Activated B cell treated with CpG ODN at 0.5 μM for 24 hours (primary cell): Measurements from ENCODE around the gene HTD2. TPM values are rescaled to one million over a fixed set of nuclear protein-coding genes. Genes with fewer than 3 reads are reported as not detected.
A peak's percentile ranks its signal among the peaks of the same experiment; 100 is the strongest.
"Not testable (repeated sequence)": the region's sequence is repeated elsewhere in the genome, so short reads cannot be mapped to it uniquely, and the experiment has no call there.

Source experiments
- ATAC-seq: fragments of 200-7000 bp; cut with Tn5 transposase; one replicate; pipeline ENCODE4 v1.10.0; 2021; ENCODE audit warnings: low read depth, mild to moderate bottlenecking, moderate library complexity
- CTCF ChIA-PET: fragments of 350-600 bp; sonication (Branson Sonifier 250); formaldehyde crosslinking; loops from one replicate; lab custom pipeline; 2021; ENCODE audit warnings: antibody characterized with exemption; lab: Charles Lee
- POLR2A ChIA-PET: fragments of 350-600 bp; sonication (Branson Sonifier 250); formaldehyde crosslinking; loops from one replicate; lab custom pipeline; 2021; ENCODE audit warnings: antibody characterized with exemption; lab: Charles Lee
- DNase-seq: peaks from one replicate; pipeline ENCODE4 v3.0.0; 2022
- H3K27ac Mint-ChIP-seq: one replicate; pipeline ENCODE4 v1.8.0; 2020; ENCODE audit warnings: mixed read lengths
- H3K27me3 Mint-ChIP-seq: one replicate; pipeline ENCODE4 v1.8.0; 2021; ENCODE audit warnings: mixed read lengths
- H3K36me3 Mint-ChIP-seq: one replicate; pipeline ENCODE4 v1.8.0; 2021; ENCODE audit warnings: low read depth, mixed read lengths
- H3K4me1 Mint-ChIP-seq: one replicate; pipeline ENCODE4 v1.8.0; 2021; ENCODE audit warnings: mixed read lengths
- H3K4me3 Mint-ChIP-seq: one replicate; pipeline ENCODE4 v1.8.0; 2020; ENCODE audit warnings: mild to moderate bottlenecking, mixed read lengths
- H3K9me3 Mint-ChIP-seq: one replicate; pipeline ENCODE4 v1.8.0; 2020; ENCODE audit warnings: mixed read lengths
- CTCF ChIP-seq: fragments of 200-600 bp; IDR thresholded peaks from one replicate; pipeline ENCODE4 v1.8.0; 2022; ENCODE audit warnings: antibody characterized with exemption, mild to moderate bottlenecking
- intact Hi-C: fragments of 100-400 bp; cut with micrococcal nuclease; formaldehyde crosslinking; loops from one replicate; pipeline ENCODE4 v1.15.1; 2024
- total RNA-seq: library from RNA; stranded (reverse); gene quantifications from 2 replicates; pipeline ENCODE4 v1.2.3, GENCODE V29; 2022

The HTD2 gene
- total RNA-seq, 1 donor from 2014 or later = 11.4 TPM

GRCh38 chr3:58336135-58336882 is 30.0 kb downstream of the HTD2 start:
- ChIA-PET POLR2A (interaction anchor here (0.6 to 15.4 kb wide), 8 partner anchors 8 to 149 kb away, joined by 4 to 565 read pairs (median 6); no protein-coding TSS in a partner anchor), CTCF (interaction anchor here (1.0 to 10.2 kb wide), 6 partner anchors 13 to 80 kb away, joined by 3 to 125 read pairs (median 8); partner anchors contain the start of genes HTD2 and RPP14)
- H3K27ac Mint-ChIP-seq = peak overlapping the region; percentile 99
- no peaks in the 10 kb centered on the region for H3K27me3 Mint-ChIP-seq
- intact Hi-C loops = no loop called here
- DNase-seq (no peak), ATAC-seq (no peak)
- TF ChIP-seq CTCF = no peak
- H3K4me1 Mint-ChIP-seq = peaks cover 80% of the 10 kb centered on the region
- peaks cover 31% of the 10 kb centered on the region for H3K36me3 Mint-ChIP-seq
- H3K4me3 Mint-ChIP-seq = peak overlapping the region; percentile 45
- no peaks in the 10 kb centered on the region for H3K9me3 Mint-ChIP-seq

GRCh38 chr3:58337190-58337589 is 30.9 kb downstream of the HTD2 start:
- peak overlapping the region; percentile 99 for H3K27ac Mint-ChIP-seq
- H3K27me3 Mint-ChIP-seq = no peaks in the 10 kb centered on the region
- peaks cover 35% of the 10 kb centered on the region for H3K36me3 Mint-ChIP-seq
- no peaks in the 10 kb centered on the region for H3K9me3 Mint-ChIP-seq
- H3K4me3 Mint-ChIP-seq = no peak overlapping the region
- ATAC-seq (no peak), DNase-seq (no peak)
- ChIA-PET CTCF (interaction anchor here (1.0 to 10.2 kb wide), 4 partner anchors 12 to 78 kb away, joined by 4 to 125 read pairs (median 10); no protein-coding TSS in a partner anchor), POLR2A (interaction anchor here (0.6 to 15.4 kb wide), 4 partner anchors 9 to 141 kb away, joined by 4 to 565 read pairs (median 9); no protein-coding TSS in a partner anchor)
- H3K4me1 Mint-ChIP-seq = peaks cover 83% of the 10 kb centered on the region
- intact Hi-C loops = no loop called here
- TF ChIP-seq CTCF = no peak

- intact Hi-C loops = loop anchor here (1.0 kb wide), 1 partner anchor 10 kb away; no protein-coding TSS in a partner anchor
- H3K36me3 Mint-ChIP-seq = peaks cover 43% of the 10 kb centered on the region
- CTCF ChIA-PET = interaction anchor here (1.1 to 10.2 kb wide), 2 partner anchors 10 to 16 kb away, joined by 7 to 125 read pairs; no protein-coding TSS in a partner anchor
- H3K27me3 Mint-ChIP-seq, DNase-seq, H3K9me3 Mint-ChIP-seq: not testable (repeated sequence)
- peaks cover 94% of the 10 kb centered on the region for H3K4me1 Mint-ChIP-seq
- POLR2A ChIA-PET = interaction anchor here (0.7 to 15.4 kb wide), 5 partner anchors 13 to 143 kb away, joined by 3 to 565 read pairs (median 4); no protein-coding TSS in a partner anchor
- peak overlapping the region; percentile 69 for H3K4me3 Mint-ChIP-seq
- H3K27ac Mint-ChIP-seq = peak overlapping the region; percentile 99
- peak; percentile 13 for ATAC-seq
Measured at GRCh38 chr3:58339146-58339545, 32.8 kb downstream of the HTD2 start.

- Mint-ChIP-seq H3K4me3 (peak overlapping the region; percentile 35), H3K9me3 (no peaks in the 10 kb centered on the region), H3K36me3 (peaks cover 46% of the 10 kb centered on the region), H3K27ac (peak overlapping the region; percentile 80), H3K4me1 (peaks cover 91% of the 10 kb centered on the region), H3K27me3 (no peaks in the 10 kb centered on the region)
- ChIA-PET POLR2A (interaction anchor here (0.6 to 15.4 kb wide), 7 partner anchors 12 to 1499 kb away, joined by 3 to 565 read pairs (median 5); partner anchors contain the start of genes HTD2, PDHB and RPP14), CTCF (interaction anchor here (0.6 to 10.2 kb wide), 4 partner anchors 9 to 192 kb away, joined by 3 to 125 read pairs (median 4); no protein-coding TSS in a partner anchor)
- intact Hi-C loops = no loop called here
- ATAC-seq = no peak
- no peak for TF ChIP-seq CTCF
- DNase-seq = no peak
Measured at GRCh38 chr3:58340594-58341244, 34.4 kb downstream of the HTD2 start.

GRCh38 chr3:58341376-58341775 is 35.1 kb downstream of the HTD2 start:
- Mint-ChIP-seq H3K27ac (peak overlapping the region; percentile 80), H3K9me3 (no peaks in the 10 kb centered on the region)

More at GRCh38 chr3:58341376-58341775, 35.1 kb downstream of the HTD2 start:
- ATAC-seq (no peak), DNase-seq (no peak)
- TF ChIP-seq CTCF = no peak
- Mint-ChIP-seq H3K4me1 (peaks cover 91% of the 10 kb centered on the region), H3K36me3 (peaks cover 41% of the 10 kb centered on the region), H3K27me3 (no peaks in the 10 kb centered on the region), H3K4me3 (no peak overlapping the region)
- POLR2A ChIA-PET = interaction anchor here (0.7 to 15.4 kb wide), 3 partner anchors 11 to 35 kb away, joined by 3 to 565 read pairs (median 5); partner anchors contain the start of genes HTD2 and RPP14
- intact Hi-C loops = no loop called here
- CTCF ChIA-PET = interaction anchor here (1.2 to 10.2 kb wide), 3 partner anchors 8 to 16 kb away, joined by 3 to 125 read pairs (median 6); no protein-coding TSS in a partner anchor
